HCT116 (cell line): ENCODE results near the gene MAP3K5. TPM values are rescaled to one million over a fixed set of nuclear protein-coding genes. Genes with fewer than 3 reads are reported as not detected.

Experiments used
- ATAC-seq: fragments of 200-7000 bp; cut with Tn5 transposase; 2 replicates; pipeline ENCODE4 v1.9.1; 2020; ENCODE audit warnings: mild to moderate bottlenecking, moderate library complexity
- BruUV-seq: library from RNA; stranded (reverse); fragments of 400-500 nt; replicated peaks from 2 replicates; lab custom pipeline; 2021; lab: Mats Ljungman, UMichigan
- CTCF ChIA-PET: fragments of 300-600 bp; sonication (Branson Sonifier 250); formaldehyde crosslinking; loops from one replicate; lab custom pipeline; 2021; ENCODE audit warnings: antibody characterized with exemption; lab: Charles Lee
- POLR2A ChIA-PET: fragments of 300-600, 350-600 bp; sonication (Branson Sonifier 250); formaldehyde crosslinking; loops from one replicate; lab custom pipeline; 2021; ENCODE audit warnings: antibody characterized with exemption; lab: Charles Lee
- RAD21 ChIA-PET, 2 experiments: fragments of 300-600 bp; sonication (Branson Sonifier 250); formaldehyde crosslinking; loops; one replicate each; lab custom pipeline; 2023; ENCODE audit warnings: low total read pairs in 2 of 2; ENCODE audit not compliant: uncharacterized antibody in 2 of 2, unreplicated experiment in 2 of 2, low non-redundant PET in 1 of 2; lab: Charles Lee
- DNase-seq: peaks from one replicate; pipeline ENCODE4 v3.0.0-alpha.2; 2010; ENCODE audit warnings: low read depth, low spot score
- H2AFZ ChIP-seq: fragments of 200-600 bp; shearing (Covaris generic), sonication (generic); 2 replicates; pipeline ENCODE4 v1.6.1; 2017; ENCODE audit warnings: low read depth, mixed run types, mixed read lengths, antibody characterized with exemption, low read length; ENCODE audit not compliant: poor library complexity, severe bottlenecking
- H3K27ac ChIP-seq: 2 replicates; pipeline ENCODE4 v1.5.1; 2012; ENCODE audit warnings: low read depth, low read length
- H3K27me3 ChIP-seq: fragments of 200-600 bp; sonication (generic); 2 replicates; pipeline ENCODE4 v1.6.1; 2016; ENCODE audit warnings: mixed run types, low read length, mixed read lengths; ENCODE audit not compliant: insufficient read depth
- H3K36me3 ChIP-seq, 2 experiments: fragments of 200-500 bp in 1 of 2; fragments of 200-600 bp in 1 of 2; sonication (Bioruptor generic) in 1 of 2; sonication (generic) in 1 of 2; 2 replicates each; pipeline versions ENCODE4 v1.5.1 to v1.6.1; 2014 to 2016; ENCODE audit warnings: low read length in 2 of 2, inconsistent platforms in 1 of 2, mixed read lengths in 1 of 2, mixed run types in 1 of 2; ENCODE audit not compliant: insufficient read depth in 2 of 2, control insufficient read depth in 1 of 2
- H3K4me1 ChIP-seq, 2 experiments: fragments of 200-600 bp in 1 of 2; sonication (generic) in 1 of 2; 2 replicates each; pipeline versions ENCODE4 v1.5.1 to v1.6.1; 2012 to 2017; ENCODE audit warnings: low read length in 2 of 2, inconsistent platforms in 1 of 2, mild to moderate bottlenecking in 1 of 2, mixed read lengths in 1 of 2, mixed run types in 1 of 2, moderate library complexity in 1 of 2; ENCODE audit not compliant: insufficient read depth in 2 of 2, control insufficient read depth in 1 of 2
- H3K4me2 ChIP-seq: fragments of 200-600 bp; sonication (generic); 2 replicates; pipeline ENCODE4 v1.6.1; 2017; ENCODE audit warnings: mixed run types, low read length, mixed read lengths
- H3K4me3 ChIP-seq, 2 experiments: fragments of 200-600 bp in 1 of 2; sonication (generic) in 1 of 2; replicated peaks in 1 of 2; 2 replicates each; pipeline ENCODE4 v1.5.1; 2011 to 2016; ENCODE audit warnings: low read length in 2 of 2, control low read depth in 1 of 2, low read depth in 1 of 2, mild to moderate bottlenecking in 1 of 2, mixed read lengths in 1 of 2, mixed run types in 1 of 2
- H3K79me2 ChIP-seq: fragments of 200-600 bp; sonication (generic); 2 replicates; pipeline ENCODE4 v1.6.1; 2017; ENCODE audit warnings: mild to moderate bottlenecking, mixed run types, low read length, moderate library complexity, mixed read lengths; ENCODE audit not compliant: insufficient read depth
- H3K9ac ChIP-seq: fragments of 200-600 bp; sonication (generic); 2 replicates; pipeline ENCODE4 v1.6.1; 2016; ENCODE audit warnings: low read length, mixed read lengths
- H3K9me2 ChIP-seq: fragments of 200-600 bp; sonication (generic), shearing (Covaris generic); 2 replicates; pipeline ENCODE4 v1.6.1; 2017; ENCODE audit warnings: mixed run types, mild to moderate bottlenecking, moderate library complexity; ENCODE audit not compliant: insufficient read depth
- H3K9me3 ChIP-seq, 2 experiments: fragments of 200-500 bp in 1 of 2; fragments of 200-600 bp in 1 of 2; sonication (Bioruptor generic) in 1 of 2; sonication (generic) in 1 of 2; 2 replicates each; pipeline ENCODE4 v1.6.1; 2014 to 2017; ENCODE audit warnings: low read length in 2 of 2, mixed read lengths in 2 of 2, inconsistent platforms in 1 of 2, low read depth in 1 of 2, mild to moderate bottlenecking in 1 of 2, mixed run types in 1 of 2, moderate library complexity in 1 of 2; ENCODE audit not compliant: control insufficient read depth in 1 of 2, insufficient read depth in 1 of 2
- H4K20me1 ChIP-seq: fragments of 200-600 bp; sonication (generic), shearing (Covaris generic); 2 replicates; pipeline ENCODE4 v1.6.1; 2017; ENCODE audit warnings: mixed run types, mild to moderate bottlenecking, moderate library complexity; ENCODE audit not compliant: insufficient read depth
- CTCF ChIP-seq, 3 experiments: fragments of 200-600 bp in 1 of 3; sonication (generic) in 1 of 3; IDR thresholded peaks in 2 of 3; conservative IDR thresholded peaks in 1 of 3; 2 replicates each; pipeline ENCODE4 v1.5.1; 2012 to 2017; ENCODE audit warnings: low read depth in 2 of 3, low read length in 2 of 3, antibody characterized with exemption in 1 of 3, borderline replicate concordance in 1 of 3, control low read depth in 1 of 3, mild to moderate bottlenecking in 1 of 3, mixed read lengths in 1 of 3, mixed run types in 1 of 3, moderate library complexity in 1 of 3; ENCODE audit not compliant: insufficient read depth in 1 of 3
- EZH2 ChIP-seq: fragments of 200-600 bp; sonication (generic); IDR thresholded peaks from 2 replicates; pipeline ENCODE4 v1.6.1; 2017; ENCODE audit warnings: antibody characterized with exemption, mixed run types
- FOSL1 ChIP-seq: IDR thresholded peaks from 2 replicates; pipeline ENCODE4 v1.6.1; 2012; ENCODE audit warnings: low read depth
- JUND ChIP-seq: IDR thresholded peaks from 2 replicates; pipeline ENCODE4 v1.6.1; 2012
- POLR2A ChIP-seq: IDR thresholded peaks from 2 replicates; pipeline ENCODE4 v1.7.0; 2011; ENCODE audit warnings: borderline replicate concordance; ENCODE audit not compliant: insufficient read depth, insufficient read length; ENCODE audit errors: extremely low read depth
- RAD21 ChIP-seq: IDR thresholded peaks from 2 replicates; pipeline ENCODE4 v1.6.1; 2012; ENCODE audit warnings: low read depth, mild to moderate bottlenecking
- intact Hi-C: fragments of 100-400 bp; cut with micrococcal nuclease; formaldehyde crosslinking; loops from 2 replicates; pipeline ENCODE4 v1.10.0; 2022
- total RNA-seq: library from RNA; stranded (reverse); gene quantifications from one replicate; pipeline ENCODE4 v1.2.1, GENCODE V29; 2021; ENCODE audit not compliant: unreplicated experiment

Gene MAP3K5
- total RNA-seq, 1 experiment from 2014 or later: 11.8 TPM

- TF ChIP-seq EZH2: no peak
- TF ChIP-seq CTCF (IDR thresholded peaks at IDR 0.05 in 2 of 3, conservative IDR thresholded peaks at IDR 0.05 in 1 of 3; ENCODE audit: borderline replicate concordance in 1 of 3, insufficient read depth in 1 of 3, low read depth in 2 of 3, low read length in 2 of 3): no peak
- no peak for TF ChIP-seq RAD21
- no peak for TF ChIP-seq FOSL1
- no peak for TF ChIP-seq POLR2A
Observed at GRCh38 chr6:136646377-136646776, 145.9 kb downstream of the MAP3K5 start (continued).

GRCh38 chr6:136644597-136644952 lies 147.7 kb downstream of the MAP3K5 start:
- H3K4me3 ChIP-seq: no peak overlapping the region
- no peak for TF ChIP-seq JUND
- ChIA-PET POLR2A (interaction anchor here (1.8 kb wide), 1 partner anchor 148 kb away, joined by 16 read pairs; the partner anchor contains the start of gene MAP3K5), CTCF (interaction anchor here (0.5 to 3.9 kb wide), 34 partner anchors 7 to 669 kb away, joined by 3 to 158 read pairs (median 4); partner anchors contain the start of gene MAP3K5), RAD21 (interaction anchor here (0.8 to 2.8 kb wide), 4 partner anchors 18 to 201 kb away, joined by 3 to 29 read pairs (median 12); partner anchors contain the start of gene MAP3K5 (in 2 of the 2))
- no peaks in the 10 kb centered on the region for H3K27me3 ChIP-seq
- peaks cover 3 to 9% of the 10 kb centered on the region in 2 experiments; a peak in 3 of 4 replicates for H3K4me1 ChIP-seq
- H4K20me1 ChIP-seq: no peaks in the 10 kb centered on the region
- H3K9me2 ChIP-seq: no peaks in the 10 kb centered on the region
- DNase-seq (no peak), ATAC-seq (peak; percentile 51)
- no peaks in the 10 kb centered on the region for H3K79me2 ChIP-seq
- H3K9ac ChIP-seq: no peak overlapping the region
- no peak overlapping the region for H2AFZ ChIP-seq
- 0 out of 2 replicates have a peak overlapping the region, but pooled peaks have one; percentile 3 for H3K4me2 ChIP-seq
- H3K36me3 ChIP-seq: no peaks in the 10 kb centered on the region
- H3K9me3 ChIP-seq: no peaks in the 10 kb centered on the region
- no TSS peak for BruUV-seq
- intact Hi-C loops: loop anchor here (1.0 kb wide), 2 partner anchors 149 to 283 kb away; no protein-coding TSS in a partner anchor
- no peak overlapping the region for H3K27ac ChIP-seq
